ENCODE data around the gene ACBD6. TPM values are rescaled to one million over a fixed set of nuclear protein-coding genes. Genes with fewer than 3 reads are reported as not detected.

ACBD6 gene
- total and polyA plus RNA-seq, 2 donors (not counting 1 experiment from before 2014, with no cell fraction given): 52.9 to 80.9 TPM

- H3K4me2 ChIP-seq (replicated peaks; ENCODE audit: low read depth, low read length, poor library complexity, severe bottlenecking): no peak overlapping the region
- H2AFZ ChIP-seq (ENCODE audit: insufficient read depth, low read depth, low read length, poor library complexity, severe bottlenecking): no peak overlapping the region
- H3K27me3 Mint-ChIP-seq: no peaks in the 10 kb centered on the region
- H3K27ac Mint-ChIP-seq: no peak overlapping the region
- WGBS (ENCODE audit: insufficient coverage): no CpG with 5 or more reads among the region's 3 CpGs
- intact Hi-C loops (cut with micrococcal nuclease): no loop called here
- H3K4me3 ChIP-seq (ENCODE audit: control extremely low read depth in 1 of 5, extremely low read depth in 1 of 5, insufficient read depth in 1 of 5, low read depth in 2 of 5, low read length in 4 of 5): no peak overlapping the region
- no peaks in the 10 kb centered on the region for H3K9me3 ChIP-seq (ENCODE audit: control extremely low read depth in 1 of 3, control insufficient read depth in 2 of 3, insufficient read depth in 1 of 3, low read length in 2 of 3)
- no peak overlapping the region for H3K9ac ChIP-seq (ENCODE audit: low read length)
- H3K9me3 Mint-ChIP-seq (ENCODE audit: insufficient read depth): no peaks in the 10 kb centered on the region
- DNase-seq: no peak
- H4K20me1 ChIP-seq (ENCODE audit: control insufficient read depth, insufficient read depth, low read length, poor library complexity, severe bottlenecking): no peaks in the 10 kb centered on the region
- ATAC-seq (ENCODE audit: low read depth): no peak
- peaks cover 7 to 13% of the 10 kb centered on the region in 2 donors for H3K4me1 ChIP-seq (ENCODE audit: control insufficient read depth in 2 of 2, insufficient read depth in 2 of 2, low read length in 2 of 2)
- H3K4me3 Mint-ChIP-seq: no peak overlapping the region
- no peak overlapping the region for H3K27ac ChIP-seq (ENCODE audit: low read length in 2 of 2)
- ChIA-PET POLR2A (no interaction called here), CTCF (interaction anchor here (1.3 kb wide), 1 partner anchor 18 kb away, joined by 3 read pairs; no protein-coding TSS in a partner anchor)
- H3K4me1 Mint-ChIP-seq: peaks cover 29% of the 10 kb centered on the region
- H3K79me2 ChIP-seq (ENCODE audit: control insufficient read depth, insufficient read depth, low read length): peaks cover 39% of the 10 kb centered on the region
- TF ChIP-seq, protein P1, sequence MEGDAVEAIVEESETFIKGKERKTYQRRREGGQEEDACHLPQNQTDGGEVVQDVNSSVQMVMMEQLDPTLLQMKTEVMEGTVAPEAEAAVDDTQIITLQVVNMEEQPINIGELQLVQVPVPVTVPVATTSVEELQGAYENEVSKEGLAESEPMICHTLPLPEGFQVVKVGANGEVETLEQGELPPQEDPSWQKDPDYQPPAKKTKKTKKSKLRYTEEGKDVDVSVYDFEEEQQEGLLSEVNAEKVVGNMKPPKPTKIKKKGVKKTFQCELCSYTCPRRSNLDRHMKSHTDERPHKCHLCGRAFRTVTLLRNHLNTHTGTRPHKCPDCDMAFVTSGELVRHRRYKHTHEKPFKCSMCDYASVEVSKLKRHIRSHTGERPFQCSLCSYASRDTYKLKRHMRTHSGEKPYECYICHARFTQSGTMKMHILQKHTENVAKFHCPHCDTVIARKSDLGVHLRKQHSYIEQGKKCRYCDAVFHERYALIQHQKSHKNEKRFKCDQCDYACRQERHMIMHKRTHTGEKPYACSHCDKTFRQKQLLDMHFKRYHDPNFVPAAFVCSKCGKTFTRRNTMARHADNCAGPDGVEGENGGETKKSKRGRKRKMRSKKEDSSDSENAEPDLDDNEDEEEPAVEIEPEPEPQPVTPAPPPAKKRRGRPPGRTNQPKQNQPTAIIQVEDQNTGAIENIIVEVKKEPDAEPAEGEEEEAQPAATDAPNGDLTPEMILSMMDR (IDR thresholded peaks at IDR 0.05): no peak
- TF ChIP-seq EZH2 (IDR thresholded peaks at IDR 0.05; ENCODE audit: borderline replicate concordance, insufficient read depth, low read depth, low read length, poor library complexity, severe bottlenecking): no peak
- H3K36me3 ChIP-seq (replicated peaks in 1 of 2; ENCODE audit: control extremely low read depth in 1 of 2, control insufficient read depth in 1 of 2, extremely low read depth in 1 of 2, insufficient read depth in 2 of 2, low read length in 1 of 2): peaks cover 0 to 7% of the 10 kb centered on the region in 2 experiments
- no peaks in the 10 kb centered on the region for H3K27me3 ChIP-seq (replicated peaks in 1 of 4; ENCODE audit: control extremely low read depth in 1 of 4, control insufficient read depth in 3 of 4, insufficient read depth in 4 of 4, low read length in 3 of 4)
Observed at GRCh38 chr1:180497826-180498225, 4.6 kb downstream of the ACBD6 start.

DNA sequence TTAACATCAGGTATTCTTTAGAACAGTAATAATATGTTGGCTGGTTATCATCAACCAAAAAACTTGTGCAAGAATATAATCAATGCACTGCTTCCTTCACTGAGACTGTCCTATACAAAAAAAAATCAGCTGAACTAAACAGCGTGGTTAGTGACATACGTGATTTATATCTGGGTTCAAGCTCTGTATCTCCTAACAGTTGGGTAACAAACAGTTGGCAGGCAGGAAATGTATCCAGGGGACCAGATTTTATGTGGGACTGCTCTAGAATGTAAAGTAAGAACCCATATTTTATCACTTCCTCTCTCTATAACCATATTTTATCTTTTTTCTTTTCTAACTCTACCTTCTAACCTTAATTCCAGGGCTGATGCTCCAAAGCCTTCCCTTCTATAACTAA lies 8.0 kb downstream of the ACBD6 start:
- Mint-ChIP-seq H3K9me3 (ENCODE audit: insufficient read depth) (no peaks in the 10 kb centered on the region), H3K4me3 (no peak overlapping the region), H3K4me1 (peaks cover 7% of the 10 kb centered on the region), H3K27me3 (no peaks in the 10 kb centered on the region), H3K27ac (no peak overlapping the region)
- no CpG with 5 or more reads among the region's 2 CpGs for WGBS (ENCODE audit: insufficient coverage)
- Histone ChIP-seq H3K4me2 (replicated peaks; ENCODE audit: low read depth, low read length, poor library complexity, severe bottlenecking) (no peak overlapping the region), H4K20me1 (ENCODE audit: control insufficient read depth, insufficient read depth, low read length, poor library complexity, severe bottlenecking) (no peaks in the 10 kb centered on the region), H3K27ac (ENCODE audit: low read length in 2 of 2) (no peak overlapping the region), H3K36me3 (replicated peaks in 1 of 2; ENCODE audit: control extremely low read depth in 1 of 2, control insufficient read depth in 1 of 2, extremely low read depth in 1 of 2, insufficient read depth in 2 of 2, low read length in 1 of 2) (peaks cover 0 to 13% of the 10 kb centered on the region in 2 experiments), H3K4me1 (ENCODE audit: control insufficient read depth in 2 of 2, insufficient read depth in 2 of 2, low read length in 2 of 2) (no peaks in the 10 kb centered on the region), H3K27me3 (replicated peaks in 1 of 4; ENCODE audit: control extremely low read depth in 1 of 4, control insufficient read depth in 3 of 4, insufficient read depth in 4 of 4, low read length in 3 of 4) (no peaks in the 10 kb centered on the region), H3K79me2 (ENCODE audit: control insufficient read depth, insufficient read depth, low read length) (peaks cover 14% of the 10 kb centered on the region), H2AFZ (ENCODE audit: insufficient read depth, low read depth, low read length, poor library complexity, severe bottlenecking) (no peak overlapping the region), H3K4me3 (ENCODE audit: control extremely low read depth in 1 of 5, extremely low read depth in 1 of 5, insufficient read depth in 1 of 5, low read depth in 2 of 5, low read length in 4 of 5) (no peak overlapping the region), H3K9me3 (ENCODE audit: control extremely low read depth in 1 of 3, control insufficient read depth in 2 of 3, insufficient read depth in 1 of 3, low read length in 2 of 3) (no peaks in the 10 kb centered on the region), H3K9ac (ENCODE audit: low read length) (no peak overlapping the region)
- ChIA-PET CTCF (no interaction called here), POLR2A (no interaction called here)
- intact Hi-C loops (cut with micrococcal nuclease): no loop called here
- TF ChIP-seq, protein P1 (IDR thresholded peaks at IDR 0.05): no peak
- TF ChIP-seq EZH2 (IDR thresholded peaks at IDR 0.05; ENCODE audit: borderline replicate concordance, insufficient read depth, low read depth, low read length, poor library complexity, severe bottlenecking): no peak
- DNase-seq (no peak), ATAC-seq (ENCODE audit: low read depth) (no peak)

Data from B cell (primary cell).